Measurements from ENCODE around the gene RNF111. TPM values are rescaled to one million over a fixed set of nuclear protein-coding genes. Genes with fewer than 3 reads are reported as not detected.

The RNF111 gene
- total RNA-seq, 1 donor from 2014 or later = 55.8 TPM

DNA sequence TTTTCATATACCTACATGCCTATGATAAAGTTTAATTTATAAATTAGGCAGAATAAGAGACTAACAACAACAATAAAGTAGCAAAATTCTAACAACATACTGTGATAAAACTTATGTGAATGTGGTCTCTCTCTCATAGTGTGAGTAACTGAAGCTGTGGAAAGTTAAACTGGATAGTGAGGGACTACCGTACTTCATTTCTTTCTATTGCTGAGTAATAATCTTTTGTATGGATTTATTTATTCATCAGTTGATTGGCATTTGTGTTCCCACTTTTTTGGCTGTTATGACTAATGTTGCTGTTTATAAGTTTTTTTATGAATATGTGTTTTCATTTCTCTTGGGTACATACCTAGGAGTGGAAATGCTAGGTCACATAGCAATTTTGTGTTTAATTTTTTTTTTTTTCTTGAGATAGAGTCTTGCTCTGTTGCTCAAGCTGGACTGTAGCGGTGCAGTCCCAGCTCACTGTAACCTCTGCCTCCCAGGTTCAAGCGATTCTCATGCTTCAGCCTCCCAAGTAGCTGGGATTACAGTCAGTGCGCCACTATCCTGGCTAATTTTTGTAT, 41.0 kb downstream of the RNF111 start:
- Mint-ChIP-seq H3K27me3 (no peaks in the 10 kb centered on the region), H3K9me3 (no peaks in the 10 kb centered on the region), H3K36me3 (ENCODE audit: low read depth) (peaks cover 46% of the 10 kb centered on the region), H3K4me3 (no peak overlapping the region), H3K4me1 (peaks cover 19% of the 10 kb centered on the region), H3K27ac (no peak overlapping the region)
- TF ChIP-seq, protein P1, sequence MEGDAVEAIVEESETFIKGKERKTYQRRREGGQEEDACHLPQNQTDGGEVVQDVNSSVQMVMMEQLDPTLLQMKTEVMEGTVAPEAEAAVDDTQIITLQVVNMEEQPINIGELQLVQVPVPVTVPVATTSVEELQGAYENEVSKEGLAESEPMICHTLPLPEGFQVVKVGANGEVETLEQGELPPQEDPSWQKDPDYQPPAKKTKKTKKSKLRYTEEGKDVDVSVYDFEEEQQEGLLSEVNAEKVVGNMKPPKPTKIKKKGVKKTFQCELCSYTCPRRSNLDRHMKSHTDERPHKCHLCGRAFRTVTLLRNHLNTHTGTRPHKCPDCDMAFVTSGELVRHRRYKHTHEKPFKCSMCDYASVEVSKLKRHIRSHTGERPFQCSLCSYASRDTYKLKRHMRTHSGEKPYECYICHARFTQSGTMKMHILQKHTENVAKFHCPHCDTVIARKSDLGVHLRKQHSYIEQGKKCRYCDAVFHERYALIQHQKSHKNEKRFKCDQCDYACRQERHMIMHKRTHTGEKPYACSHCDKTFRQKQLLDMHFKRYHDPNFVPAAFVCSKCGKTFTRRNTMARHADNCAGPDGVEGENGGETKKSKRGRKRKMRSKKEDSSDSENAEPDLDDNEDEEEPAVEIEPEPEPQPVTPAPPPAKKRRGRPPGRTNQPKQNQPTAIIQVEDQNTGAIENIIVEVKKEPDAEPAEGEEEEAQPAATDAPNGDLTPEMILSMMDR (IDR thresholded peaks at IDR 0.05) = no peak
- CTCF ChIA-PET = no interaction called here
- POLR2A ChIA-PET = interaction anchor here (0.7 to 1.5 kb wide), 2 partner anchors 18 to 25 kb away, joined by 3 to 4 read pairs; no protein-coding TSS in a partner anchor
- intact Hi-C loops (cut with micrococcal nuclease) = no loop called here
- no peak for DNase-seq
- no peak for ATAC-seq (ENCODE audit: low read depth)

GRCh38 chr15:59029554-59029953, 42.1 kb downstream of the RNF111 start:
- TF ChIP-seq, protein P1 (IDR thresholded peaks at IDR 0.05) = no peak
- no peak overlapping the region for H3K4me3 Mint-ChIP-seq
- peaks cover 50% of the 10 kb centered on the region for H3K36me3 Mint-ChIP-seq (ENCODE audit: low read depth)
- ATAC-seq (ENCODE audit: low read depth) = no peak
- POLR2A ChIA-PET = interaction anchor here (0.5 kb wide), 1 partner anchor 484 kb away, joined by 3 read pairs; no protein-coding TSS in a partner anchor
- no peaks in the 10 kb centered on the region for H3K27me3 Mint-ChIP-seq
- CTCF ChIA-PET = no interaction called here
- no peaks in the 10 kb centered on the region for H3K9me3 Mint-ChIP-seq
- DNase-seq = no peak
- intact Hi-C loops (cut with micrococcal nuclease) = no loop called here
- no peak overlapping the region for H3K27ac Mint-ChIP-seq
- peaks cover 19% of the 10 kb centered on the region for H3K4me1 Mint-ChIP-seq

GRCh38 chr15:59035201-59035600, 47.7 kb downstream of the RNF111 start:
- TF ChIP-seq, protein P1 (IDR thresholded peaks at IDR 0.05) = no peak
- DNase-seq (no peak), ATAC-seq (ENCODE audit: low read depth) (no peak)
- H3K4me3 Mint-ChIP-seq = no peak overlapping the region
- H3K36me3 Mint-ChIP-seq (ENCODE audit: low read depth) = peaks cover 65% of the 10 kb centered on the region
- CTCF ChIA-PET = no interaction called here
- POLR2A ChIA-PET = interaction anchor here (0.9 kb wide), 1 partner anchor 48 kb away, joined by 3 read pairs; the partner anchor contains the start of gene RNF111
- H3K4me1 Mint-ChIP-seq = peaks cover 28% of the 10 kb centered on the region
- H3K27me3 Mint-ChIP-seq = no peaks in the 10 kb centered on the region
- no peak overlapping the region for H3K27ac Mint-ChIP-seq
- intact Hi-C loops (cut with micrococcal nuclease) = no loop called here
- peaks cover 13% of the 10 kb centered on the region for H3K9me3 Mint-ChIP-seq

DNA sequence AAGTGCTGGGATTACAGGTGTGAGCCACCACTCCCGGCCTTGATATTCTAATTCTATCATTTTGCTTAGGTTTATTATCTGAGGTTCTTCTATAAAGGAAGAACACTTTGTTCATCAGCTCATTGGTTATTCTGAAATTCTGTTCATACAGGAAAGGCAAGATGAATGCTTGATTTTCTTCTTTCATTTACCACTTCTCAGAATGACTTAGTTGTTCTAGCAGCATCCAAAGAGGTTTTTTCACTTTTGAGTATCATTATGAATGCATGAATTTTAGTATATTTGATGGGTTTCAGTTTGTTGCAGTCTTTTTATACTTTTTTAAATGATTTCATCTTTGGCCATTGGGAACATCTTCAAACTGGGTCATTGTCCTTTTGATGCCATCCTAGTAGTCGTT, 51.8 kb downstream of the RNF111 start:
- Mint-ChIP-seq H3K4me1 (peaks cover 24% of the 10 kb centered on the region), H3K36me3 (ENCODE audit: low read depth) (peaks cover 59% of the 10 kb centered on the region), H3K27ac (no peak overlapping the region), H3K27me3 (no peaks in the 10 kb centered on the region), H3K4me3 (no peak overlapping the region), H3K9me3 (peaks cover 13% of the 10 kb centered on the region)
- TF ChIP-seq, protein P1 (IDR thresholded peaks at IDR 0.05) = no peak
- ATAC-seq (ENCODE audit: low read depth) = no peak
- DNase-seq = no peak
- POLR2A ChIA-PET = no interaction called here
- CTCF ChIA-PET = no interaction called here
- intact Hi-C loops (cut with micrococcal nuclease) = no loop called here

DNA sequence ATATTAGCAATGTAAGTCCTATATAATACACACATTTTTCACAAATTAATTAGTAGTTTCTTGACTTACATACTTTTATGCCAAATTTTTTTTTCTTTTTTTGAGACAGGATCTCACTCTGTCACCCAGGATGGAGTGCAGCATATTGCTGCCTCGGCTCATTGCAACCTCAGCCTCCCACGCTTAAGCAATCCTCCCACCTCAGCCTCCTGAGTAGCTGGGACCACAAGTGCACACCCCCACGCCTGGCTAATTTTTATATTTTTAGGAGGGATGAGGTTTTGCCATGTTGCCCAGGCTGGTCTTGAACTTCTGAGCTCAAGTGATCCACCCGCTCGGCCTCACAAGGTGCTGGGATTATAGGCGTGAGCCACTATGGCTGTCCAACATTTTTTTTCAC, 54.6 kb downstream of the RNF111 start:
- H3K9me3 Mint-ChIP-seq = no peaks in the 10 kb centered on the region
- H3K27me3 Mint-ChIP-seq = no peaks in the 10 kb centered on the region
- ChIA-PET CTCF (interaction anchor here (1.2 kb wide), 1 partner anchor 487 kb away, joined by 3 read pairs; no protein-coding TSS in a partner anchor), POLR2A (interaction anchor here (1.6 kb wide), 1 partner anchor 11 kb away, joined by 3 read pairs; no protein-coding TSS in a partner anchor)
- H3K27ac Mint-ChIP-seq = no peak overlapping the region
- peaks cover 11% of the 10 kb centered on the region for H3K4me1 Mint-ChIP-seq
- peaks cover 43% of the 10 kb centered on the region for H3K36me3 Mint-ChIP-seq (ENCODE audit: low read depth)
- intact Hi-C loops (cut with micrococcal nuclease) = no loop called here
- no peak overlapping the region for H3K4me3 Mint-ChIP-seq
- DNase-seq (no peak), ATAC-seq (ENCODE audit: low read depth) (no peak)
- TF ChIP-seq, protein P1 (IDR thresholded peaks at IDR 0.05) = no peak

All from activated B cell treated with CpG ODN at 0.5 μM for 24 hours (primary cell).